Left forelimb (tissue), 1 donor: ENCODE measurements around the gene MPZL1.
"Not testable (repeated sequence)": the region's sequence is repeated elsewhere in the genome, so short reads cannot be mapped to it uniquely, and the experiment has no call there.

Experiments used
- DNase-seq: peaks from one replicate; pipeline ENCODE4 v3.0.0-alpha.2; 2018; ENCODE audit warnings: low spot score

The MPZL1 gene

GRCh38 chr1:167719715-167720421 is 1.9 kb upstream of the MPZL1 start:
- not testable (repeated sequence) for DNase-seq

- no peak for DNase-seq
Observed at GRCh38 chr1:167720965-167721616, 691 bp upstream of the MPZL1 start.

- DNase-seq: no peak
Observed at GRCh38 chr1:167722152-167722869, 529 bp downstream of the MPZL1 start.

- DNase-seq: no peak
Observed at GRCh38 chr1:167722870-167723251, 1.1 kb downstream of the MPZL1 start.

- DNase-seq: no peak
Observed at GRCh38 chr1:167723707-167724323, 2.0 kb downstream of the MPZL1 start.

GRCh38 chr1:167726008-167726407 is 4.2 kb downstream of the MPZL1 start:
- no peak for DNase-seq

- no peak for DNase-seq
Observed at GRCh38 chr1:167728818-167729410, 7.1 kb downstream of the MPZL1 start.

- DNase-seq: no peak
Observed at GRCh38 chr1:167734227-167734626, 12.4 kb downstream of the MPZL1 start.

- no peak for DNase-seq
Observed at GRCh38 chr1:167734841-167735240, 13.1 kb downstream of the MPZL1 start.

GRCh38 chr1:167737169-167737568 is 15.4 kb downstream of the MPZL1 start:
- no peak for DNase-seq

GRCh38 chr1:167738158-167738557 is 16.4 kb downstream of the MPZL1 start:
- DNase-seq: no peak

GRCh38 chr1:167739752-167740151 is 18.0 kb downstream of the MPZL1 start:
- no peak for DNase-seq

- DNase-seq: not testable (repeated sequence)
Observed at GRCh38 chr1:167741103-167741502, 19.3 kb downstream of the MPZL1 start.

- DNase-seq: not testable (repeated sequence)
Observed at GRCh38 chr1:167742392-167743057, 20.7 kb downstream of the MPZL1 start.

- no peak for DNase-seq
Observed at GRCh38 chr1:167744901-167745300, 23.1 kb downstream of the MPZL1 start.

- no peak for DNase-seq
Observed at GRCh38 chr1:167746013-167746672, 24.4 kb downstream of the MPZL1 start.

GRCh38 chr1:167746988-167747655 is 25.3 kb downstream of the MPZL1 start:
- no peak for DNase-seq

- no peak for DNase-seq
Observed at GRCh38 chr1:167747988-167748387, 26.2 kb downstream of the MPZL1 start.

- no peak for DNase-seq
Observed at GRCh38 chr1:167748906-167749305, 27.1 kb downstream of the MPZL1 start.

- no peak for DNase-seq
Observed at GRCh38 chr1:167749741-167750140, 28.0 kb downstream of the MPZL1 start.

GRCh38 chr1:167750641-167751040 is 28.9 kb downstream of the MPZL1 start:
- DNase-seq: no peak
